HG03460 (cell line): ENCODE results near the gene CAPS.

Source experiments
- ATAC-seq: cut with Tn5 transposase; IDR thresholded peaks from one replicate; pipeline ENCODE4 v1.9.1; 2021; ENCODE audit not compliant: unreplicated experiment

Gene CAPS

GRCh38 chr19:5932609-5933262 is 18.7 kb downstream of the CAPS start:
- no peak for ATAC-seq

GRCh38 chr19:5933391-5934068 is 19.5 kb downstream of the CAPS start:
- no peak for ATAC-seq

DNA sequence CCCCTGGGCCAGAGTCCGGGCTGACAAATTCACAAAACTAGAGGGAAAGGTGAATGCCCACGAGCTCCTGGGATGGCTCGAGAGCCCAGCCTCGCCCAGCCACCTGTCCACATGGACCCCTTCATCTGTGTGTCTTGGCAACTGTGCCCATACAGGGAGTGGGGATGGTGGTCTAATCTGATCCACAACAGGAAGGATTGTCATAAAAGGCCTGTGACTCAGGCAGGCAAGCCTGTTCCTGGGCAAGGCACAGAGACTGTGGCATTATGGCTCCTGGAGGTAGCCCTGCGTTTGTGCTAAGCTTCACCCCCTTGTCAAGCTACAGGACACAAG is 20.0 kb downstream of the CAPS start:
- no peak for ATAC-seq

- no peak for ATAC-seq
These were observed 20.9 kb downstream of the CAPS start for GRCh38 chr19:5934774-5935472.

DNA sequence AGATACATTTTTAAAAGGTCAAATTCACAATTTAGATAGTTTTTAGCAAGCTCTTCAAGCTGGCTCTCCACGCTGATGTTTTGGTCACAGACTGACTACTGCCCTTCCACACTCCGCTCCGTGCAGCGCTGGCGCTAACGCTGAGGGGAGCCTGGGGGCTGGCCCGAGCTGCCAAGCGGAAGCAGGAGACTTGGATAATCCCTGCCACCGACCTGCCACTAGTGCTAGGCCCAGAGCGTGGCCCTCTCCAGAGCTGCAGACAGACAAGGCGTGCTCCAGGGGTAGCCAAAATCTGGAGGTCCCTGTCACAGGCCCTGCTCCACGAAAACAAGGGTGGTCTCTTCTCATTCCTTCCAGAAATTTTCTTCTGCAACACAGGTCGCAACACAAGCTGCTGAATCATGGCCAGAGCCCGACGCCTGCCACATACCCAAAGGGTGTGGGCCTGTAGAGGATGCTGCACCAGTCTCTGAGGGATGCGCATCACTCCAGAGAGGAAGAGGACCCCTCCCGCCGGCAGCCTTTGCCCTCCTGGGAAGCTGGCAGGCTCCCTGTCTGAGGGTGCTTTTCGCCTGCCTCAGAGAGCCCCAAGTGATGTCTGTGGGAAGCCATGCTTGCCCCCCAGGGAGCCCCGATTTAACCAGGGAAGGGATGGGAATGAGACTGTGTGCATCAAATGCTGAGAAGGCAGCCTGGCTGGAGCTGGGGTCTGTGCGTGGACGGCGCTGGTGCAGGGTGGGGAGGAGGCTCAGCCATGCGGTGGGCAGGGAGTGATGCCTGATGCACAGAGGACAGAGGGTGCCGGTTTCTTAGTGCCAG is 21.6 kb downstream of the CAPS start:
- no peak for ATAC-seq

DNA sequence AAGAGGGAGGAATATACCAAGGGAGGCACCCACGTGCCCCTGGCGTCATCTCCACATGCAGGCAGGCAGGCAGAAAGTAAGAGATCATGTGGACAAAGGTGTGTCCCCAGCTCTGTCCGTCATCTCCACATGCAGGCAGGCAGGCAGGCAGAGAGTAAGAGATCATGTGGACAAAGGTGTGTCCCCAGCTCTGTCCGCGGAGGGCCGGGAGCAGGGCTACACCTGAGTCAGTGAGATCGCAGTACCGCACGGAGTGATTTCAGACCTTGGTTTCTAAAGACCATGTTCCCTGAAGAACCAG is 22.2 kb downstream of the CAPS start:
- ATAC-seq, result no peak

DNA sequence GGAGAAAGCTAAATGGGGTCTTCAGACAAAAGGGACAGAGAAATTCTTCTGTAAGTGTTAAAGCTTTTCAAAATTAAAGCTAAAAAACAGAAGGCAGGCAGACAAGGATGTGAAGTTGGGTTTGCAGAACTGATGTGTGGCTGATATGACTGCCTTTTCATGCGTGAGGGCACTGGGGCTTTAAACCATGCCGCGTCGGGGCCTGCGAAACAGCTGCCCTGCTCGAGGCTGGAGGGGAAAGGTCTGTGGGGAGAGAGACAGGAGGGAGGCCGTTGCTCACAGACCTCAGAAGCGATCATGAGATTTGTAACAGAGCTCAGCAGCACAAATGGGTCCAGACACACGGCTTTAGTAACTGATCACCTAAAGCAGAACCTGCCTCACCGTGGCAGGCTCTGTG is 23.5 kb downstream of the CAPS start:
- no peak for ATAC-seq

GRCh38 chr19:5940260-5941208 is 26.5 kb downstream of the CAPS start:
- ATAC-seq, result no peak

- no peak for ATAC-seq
These were observed 27.6 kb downstream of the CAPS start for GRCh38 chr19:5941673-5942072.

DNA sequence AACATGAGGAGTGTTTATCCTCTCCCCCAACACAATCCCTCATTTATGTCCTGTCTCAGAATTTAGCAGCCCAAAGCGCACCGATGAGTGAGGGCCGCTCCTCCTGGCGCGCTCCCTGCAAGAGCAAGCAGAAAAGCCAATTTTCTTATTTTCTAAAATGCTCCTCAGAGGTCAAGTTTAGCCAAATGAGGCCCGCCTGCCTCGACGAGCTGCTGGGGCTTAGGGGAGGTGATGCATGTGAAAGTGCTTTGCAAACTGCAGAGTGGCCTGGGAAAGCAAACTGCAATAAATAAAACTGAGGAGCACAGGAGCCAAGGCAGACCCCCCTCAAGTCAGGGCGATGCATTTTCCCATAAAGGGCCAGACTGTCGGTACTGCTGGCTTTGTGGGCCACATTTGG is 29.0 kb downstream of the CAPS start:
- no peak for ATAC-seq

GRCh38 chr19:5943623-5944022 is 29.6 kb downstream of the CAPS start:
- ATAC-seq, result no peak

GRCh38 chr19:5947435-5947834 is 33.4 kb downstream of the CAPS start:
- no peak for ATAC-seq

DNA sequence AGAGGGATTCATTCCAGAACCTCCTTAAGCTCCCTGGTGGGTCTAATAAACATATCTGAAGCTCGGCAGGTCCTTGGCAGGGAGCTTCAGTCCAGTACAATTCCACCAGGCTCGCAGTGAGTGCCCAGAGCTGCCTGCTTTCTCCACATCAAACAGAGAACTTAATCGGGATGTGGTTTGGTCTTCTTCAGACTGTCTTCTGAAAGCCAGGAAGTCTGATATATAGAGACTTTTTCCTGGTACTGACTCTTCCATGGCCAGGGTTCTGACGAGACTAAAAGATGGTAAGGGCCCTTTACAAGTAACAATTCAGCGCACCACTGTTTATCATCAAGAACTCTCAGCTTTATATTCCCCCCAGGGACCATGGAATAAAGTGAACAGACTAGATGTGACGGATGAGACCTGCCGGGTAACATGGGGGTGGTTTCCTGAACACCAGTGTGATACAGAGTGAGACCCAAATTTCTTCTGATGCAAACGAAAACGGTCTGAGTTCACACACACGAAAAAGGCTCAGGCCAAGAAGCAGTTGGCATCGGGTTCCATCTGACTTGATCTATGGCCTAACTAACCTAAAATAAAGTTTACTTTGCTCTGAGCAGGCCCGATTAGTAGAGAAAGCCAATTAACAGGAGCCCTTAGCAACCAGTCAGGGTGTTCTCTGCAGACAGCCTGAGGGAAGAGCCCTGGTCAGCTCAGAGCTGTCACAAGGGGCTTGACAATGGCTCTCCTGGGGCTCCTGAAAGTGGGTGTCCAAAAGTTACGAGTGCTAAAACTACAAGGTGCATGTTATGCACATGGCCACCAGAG is 34.9 kb downstream of the CAPS start:
- no peak for ATAC-seq

- no peak for ATAC-seq
These were observed 35.8 kb downstream of the CAPS start for GRCh38 chr19:5949792-5950305.

DNA sequence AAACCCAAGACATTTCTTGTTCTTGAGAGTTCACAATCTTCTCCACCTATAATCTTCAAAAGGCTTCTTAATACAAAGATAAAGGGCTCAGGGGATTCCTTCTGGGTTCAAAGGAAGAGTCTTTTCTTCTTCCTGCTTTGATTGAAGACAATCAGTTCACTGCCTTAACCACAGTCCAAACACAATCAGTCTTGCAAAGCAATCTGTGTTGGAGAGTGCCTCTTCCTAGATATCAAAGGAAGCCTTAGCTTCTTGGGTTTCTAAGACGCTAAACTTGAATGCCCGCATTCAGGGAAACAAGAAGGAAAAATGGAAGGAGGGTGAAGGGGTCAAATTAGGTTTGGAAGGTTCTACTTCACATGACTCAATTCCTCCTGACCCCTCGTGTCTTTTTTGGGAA is 36.7 kb downstream of the CAPS start:
- no peak for ATAC-seq

DNA sequence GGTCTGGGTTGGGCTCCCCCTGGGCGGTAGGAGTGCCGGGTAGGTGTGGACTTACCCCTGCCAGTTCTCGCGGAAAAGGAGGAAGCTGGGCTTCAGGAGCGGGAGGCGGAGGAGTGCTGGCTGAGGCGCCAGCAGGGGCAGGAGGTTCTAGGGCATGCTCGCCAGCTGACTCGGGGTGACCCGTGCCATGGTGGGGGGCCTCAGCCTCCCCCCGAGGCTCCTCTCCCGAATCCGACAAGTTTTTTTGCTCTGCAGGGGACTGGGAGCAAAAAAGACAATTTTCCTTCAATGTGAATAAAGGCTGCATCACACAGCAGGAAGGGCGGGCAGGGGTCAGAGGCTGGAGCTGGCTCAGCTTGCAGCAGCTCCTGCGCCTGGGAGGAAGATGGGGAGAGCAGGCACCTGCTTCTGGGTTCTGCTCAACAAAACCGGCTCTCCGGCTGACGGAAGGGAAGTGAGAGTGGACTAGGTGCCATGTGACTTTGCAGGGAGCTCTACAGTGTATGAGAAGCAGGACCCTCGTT is 37.3 kb downstream of the CAPS start:
- ATAC-seq, result no peak

GRCh38 chr19:5952193-5953029 is 38.4 kb downstream of the CAPS start:
- ATAC-seq, result no peak

GRCh38 chr19:5953030-5953589 is 39.1 kb downstream of the CAPS start:
- no peak for ATAC-seq
